NCI-H446 (cell line): ENCODE measurements around the gene DNAJB12.
"Not testable (repeated sequence)": the region's sequence is repeated elsewhere in the genome, so short reads cannot be mapped to it uniquely, and the experiment has no call there.

Experiments used
- DNase-seq, 2 experiments: peaks; one replicate each; lab custom pipeline; 2025; lab: John Stamatoyannopoulos, UW

The DNAJB12 gene

GRCh38 chr10:72354356-72355213 lies at the start of gene DNAJB12:
Gene DNAJB12 (minus strand): TSS chr10:72354919. CDS start chr10:72354897, 22 bp downstream.
- DNase-seq, result peak; percentile 78 to 92

GRCh38 chr10:72395581-72395980 lies 40.9 kb upstream of the DNAJB12 start:
- DNase-seq, result not testable (repeated sequence)

GRCh38 chr10:72392571-72392970 lies 37.9 kb upstream of the DNAJB12 start:
- DNase-seq, result no peak

- no peak for DNase-seq
These were observed 36.0 kb upstream of the DNAJB12 start for GRCh38 chr10:72390764-72391163.

GRCh38 chr10:72389716-72390115 lies 35.0 kb upstream of the DNAJB12 start:
- DNase-seq, result no peak

- no peak for DNase-seq
These were observed 34.3 kb upstream of the DNAJB12 start for GRCh38 chr10:72389014-72389413.

GRCh38 chr10:72388062-72388461 lies 33.3 kb upstream of the DNAJB12 start:
- no peak for DNase-seq

GRCh38 chr10:72386916-72387586 lies 32.3 kb upstream of the DNAJB12 start:
- DNase-seq, result no peak

- DNase-seq, result no peak
These were observed 31.0 kb upstream of the DNAJB12 start for GRCh38 chr10:72385724-72386123.

GRCh38 chr10:72384982-72385381 lies 30.3 kb upstream of the DNAJB12 start:
- DNase-seq, result not testable (repeated sequence)

- DNase-seq, result peak in 1 of 2 experiments; percentile 3
These were observed 25.1 kb upstream of the DNAJB12 start for GRCh38 chr10:72379776-72380175.

GRCh38 chr10:72379062-72379461 lies 24.3 kb upstream of the DNAJB12 start:
- no peak for DNase-seq

- DNase-seq, result no peak
These were observed 20.9 kb upstream of the DNAJB12 start for GRCh38 chr10:72375585-72375984.

- no peak for DNase-seq
These were observed 20.5 kb upstream of the DNAJB12 start for GRCh38 chr10:72375173-72375572.

GRCh38 chr10:72370201-72370722 lies 15.5 kb upstream of the DNAJB12 start:
- DNase-seq, result no peak

GRCh38 chr10:72367301-72367960 lies 12.7 kb upstream of the DNAJB12 start:
- no peak for DNase-seq

- DNase-seq, result no peak
These were observed 10.6 kb upstream of the DNAJB12 start for GRCh38 chr10:72365106-72365895.

GRCh38 chr10:72364239-72364777 lies 9.6 kb upstream of the DNAJB12 start:
- DNase-seq, result peak; percentile 62 to 90

- DNase-seq, result no peak
These were observed 2.3 kb upstream of the DNAJB12 start for GRCh38 chr10:72356987-72357386.

GRCh38 chr10:72356115-72356514 lies 1.4 kb upstream of the DNAJB12 start:
- no peak for DNase-seq

GRCh38 chr10:72355214-72355555 lies 466 bp upstream of the DNAJB12 start:
- DNase-seq, result no peak
